H1 (cell line): Measurements from ENCODE around the gene F10. TPM values are rescaled to one million over a fixed set of nuclear protein-coding genes. Genes with fewer than 3 reads are reported as not detected.

ENCODE experiments used
- CTCF ChIA-PET: fragments of 300-600 bp; sonication (Branson Sonifier 250); formaldehyde crosslinking; loops from one replicate; lab custom pipeline; 2021; ENCODE audit not compliant: partially characterized antibody; lab: Charles Lee
- POLR2A ChIA-PET: fragments of 300-600 bp; sonication (Branson Sonifier 250); formaldehyde crosslinking; loops from one replicate; lab custom pipeline; 2021; ENCODE audit warnings: inconsistent platforms; ENCODE audit not compliant: partially characterized antibody; lab: Charles Lee
- DNase-seq, 2 experiments: peaks; one replicate each; pipeline versions ENCODE4 v3.0.0 to v3.0.0-alpha.2; 2010 to 2022; ENCODE audit warnings: low spot score in 2 of 2, low read depth in 1 of 2, mixed read lengths in 1 of 2
- FAIRE-seq: peaks from 2 replicates; lab custom pipeline; 2011; peaks lifted over from hg19 to GRCh38; lab: Jason Lieb, UNC
- H2AFZ ChIP-seq: 2 replicates; pipeline ENCODE4 v1.8.1; 2012; ENCODE audit warnings: low read length, inconsistent platforms
- H2AK5ac ChIP-seq: 2 replicates; pipeline ENCODE4 v1.6.1; 2013; ENCODE audit warnings: low read depth, low read length
- H2BK120ac ChIP-seq: replicated peaks from 2 replicates; pipeline ENCODE3; 2013; ENCODE audit warnings: low read depth, low read length, inconsistent platforms
- H2BK12ac ChIP-seq: 2 replicates; pipeline ENCODE4 v1.6.1; 2013; ENCODE audit warnings: low read depth, low read length
- H2BK15ac ChIP-seq: 2 replicates; pipeline ENCODE4 v1.6.1; 2013; ENCODE audit warnings: low read length
- H2BK20ac ChIP-seq: 2 replicates; pipeline ENCODE4 v1.6.1; 2013; ENCODE audit warnings: low read length
- H2BK5ac ChIP-seq: 2 replicates; pipeline ENCODE4 v1.6.1; 2013; ENCODE audit warnings: low read depth, low read length
- H3K14ac ChIP-seq: 2 replicates; pipeline ENCODE4 v1.6.1; 2013; ENCODE audit warnings: inconsistent platforms; ENCODE audit not compliant: insufficient read length
- H3K18ac ChIP-seq: 2 replicates; pipeline ENCODE4 v1.6.1; 2013; ENCODE audit warnings: low read length; ENCODE audit errors: extremely low read depth
- H3K23ac ChIP-seq: 2 replicates; pipeline ENCODE4 v1.6.1; 2013; ENCODE audit warnings: inconsistent platforms; ENCODE audit not compliant: insufficient read length
- H3K23me2 ChIP-seq: 2 replicates; pipeline ENCODE4 v1.6.1; 2013; ENCODE audit warnings: low read depth, low read length
- H3K27ac ChIP-seq: 2 replicates; pipeline ENCODE4 v1.6.1; 2011; ENCODE audit warnings: low read depth, low read length, inconsistent platforms
- H3K27me3 ChIP-seq, 4 experiments: replicated peaks in 1 of 4; 1 replicate in 1 of 4; 2 replicates in 3 of 4; pipeline versions ENCODE4 v1.6.1 to v1.8.1; 2011 to 2013; ENCODE audit warnings: low read length in 3 of 4, mild to moderate bottlenecking in 3 of 4, inconsistent platforms in 2 of 4, mixed read lengths in 2 of 4, moderate library complexity in 1 of 4; ENCODE audit not compliant: control insufficient read depth in 3 of 4, insufficient read depth in 3 of 4; ENCODE audit errors: extremely low read depth in 1 of 4
- H3K36me3 ChIP-seq, 4 experiments: 2 replicates each; pipeline versions ENCODE4 v1.6.1 to v1.8.1; 2011 to 2013; ENCODE audit warnings: mild to moderate bottlenecking in 4 of 4, low read length in 3 of 4, moderate library complexity in 2 of 4, control low read depth in 1 of 4, inconsistent platforms in 1 of 4; ENCODE audit not compliant: insufficient read depth in 4 of 4, control insufficient read depth in 2 of 4
- H3K4ac ChIP-seq: replicated peaks from 2 replicates; pipeline ENCODE3; 2013; ENCODE audit warnings: low read length, low read depth, mixed read lengths, inconsistent platforms; ENCODE audit not compliant: insufficient read length
- H3K4me1 ChIP-seq, 4 experiments: replicated peaks in 1 of 4; 1 replicate in 1 of 4; 2 replicates in 3 of 4; pipeline versions ENCODE4 v1.6.1 to v1.8.1; 2011 to 2013; ENCODE audit warnings: low read length in 3 of 4, inconsistent platforms in 2 of 4, mixed read lengths in 1 of 4; ENCODE audit not compliant: insufficient read depth in 4 of 4, control insufficient read depth in 3 of 4
- H3K4me2 ChIP-seq, 2 experiments: 2 replicates each; pipeline versions ENCODE4 v1.6.1 to v1.8.1; 2011 to 2013; ENCODE audit warnings: low read depth in 2 of 2, low read length in 2 of 2, control low read depth in 1 of 2, inconsistent platforms in 1 of 2, mild to moderate bottlenecking in 1 of 2; ENCODE audit not compliant: insufficient read depth in 1 of 2
- H3K4me3 ChIP-seq, 4 experiments: fragments of 200-600, 300-600 bp in 1 of 4; sonication (generic), shearing (Covaris generic), sonication (Bioruptor Twin) in 1 of 4; 2 replicates each; pipeline versions ENCODE4 v1.5.1 to v1.8.1; 2011 to 2016; ENCODE audit warnings: low read length in 4 of 4, low read depth in 3 of 4, control low read depth in 2 of 4, inconsistent platforms in 2 of 4, mild to moderate bottlenecking in 2 of 4, mixed read lengths in 1 of 4, moderate library complexity in 1 of 4; ENCODE audit not compliant: insufficient read depth in 2 of 4; ENCODE audit errors: extremely low read depth in 1 of 4
- H3K56ac ChIP-seq: replicated peaks from 2 replicates; pipeline ENCODE3; 2013; ENCODE audit warnings: low read depth, mild to moderate bottlenecking, mixed read lengths, low read length, inconsistent platforms; ENCODE audit not compliant: insufficient read length
- H3K79me1 ChIP-seq: 2 replicates; pipeline ENCODE4 v1.6.1; 2013; ENCODE audit warnings: low read depth, low read length, control low read depth
- H3K79me2 ChIP-seq, 2 experiments: 2 replicates each; pipeline versions ENCODE4 v1.6.1 to v1.8.1; 2012 to 2013; ENCODE audit warnings: low read length in 2 of 2, mild to moderate bottlenecking in 2 of 2, inconsistent platforms in 1 of 2; ENCODE audit not compliant: insufficient read depth in 2 of 2, control insufficient read depth in 1 of 2
- H3K9ac ChIP-seq, 4 experiments: replicated peaks in 1 of 4; 1 replicate in 1 of 4; 2 replicates in 3 of 4; pipeline versions ENCODE4 v1.6.1 to v1.8.1; 2011 to 2013; ENCODE audit warnings: low read depth in 3 of 4, low read length in 3 of 4, control low read depth in 2 of 4, mild to moderate bottlenecking in 2 of 4, moderate library complexity in 2 of 4, inconsistent platforms in 1 of 4; ENCODE audit errors: extremely low read depth in 1 of 4
- H3K9me3 ChIP-seq, 2 experiments: 2 replicates each; pipeline versions ENCODE4 v1.6.1 to v1.8.1; 2012 to 2013; ENCODE audit warnings: mild to moderate bottlenecking in 2 of 2, moderate library complexity in 2 of 2, control low read depth in 1 of 2, inconsistent platforms in 1 of 2, low read depth in 1 of 2, low read length in 1 of 2, mixed read lengths in 1 of 2; ENCODE audit not compliant: insufficient read depth in 2 of 2
- H4K20me1 ChIP-seq, 2 experiments: replicated peaks in 1 of 2; 2 replicates each; pipeline versions ENCODE3 to v1.8.1; 2011 to 2013; ENCODE audit warnings: inconsistent platforms in 2 of 2, low read length in 2 of 2, mild to moderate bottlenecking in 1 of 2; ENCODE audit not compliant: insufficient read depth in 2 of 2, control insufficient read depth in 1 of 2
- H4K5ac ChIP-seq: 2 replicates; pipeline ENCODE4 v1.6.1; 2013; ENCODE audit warnings: low read length, low read depth, mixed read lengths, inconsistent platforms; ENCODE audit not compliant: insufficient read length
- H4K8ac ChIP-seq: 2 replicates; pipeline ENCODE4 v1.8.0; 2013; ENCODE audit warnings: mild to moderate bottlenecking, moderate library complexity, low read length, inconsistent platforms; ENCODE audit not compliant: insufficient read depth; ENCODE audit errors: extremely low read depth
- H4K91ac ChIP-seq: replicated peaks from 2 replicates; pipeline ENCODE3; 2013; ENCODE audit warnings: low read length, mixed read lengths, inconsistent platforms; ENCODE audit not compliant: insufficient read length
- CBX5 ChIP-seq: fragments of 300-800, 300-1000 bp; sonication (generic); IDR thresholded peaks from 2 replicates; pipeline ENCODE4 v1.7.1; 2016; ENCODE audit warnings: antibody characterized with exemption, low read length, low read depth
- CEBPB ChIP-seq: IDR thresholded peaks from 2 replicates; pipeline ENCODE4 v1.6.1; 2012; ENCODE audit warnings: low read depth, low read length
- CTBP2 ChIP-seq: IDR thresholded peaks from 2 replicates; pipeline ENCODE4 v1.7.0; 2011; ENCODE audit warnings: borderline replicate concordance, mild to moderate bottlenecking, moderate library complexity, mixed read lengths, low read length; ENCODE audit not compliant: insufficient read depth, insufficient read length
- CTCF ChIP-seq, 3 experiments: IDR thresholded peaks; 1 replicate in 2 of 3; 2 replicates in 1 of 3; pipeline versions ENCODE4 v1.5.1 to v1.6.1; 2011; ENCODE audit warnings: low read length in 3 of 3, mild to moderate bottlenecking in 3 of 3, inconsistent platforms in 2 of 3, low read depth in 1 of 3, moderate library complexity in 1 of 3; ENCODE audit not compliant: insufficient read depth in 1 of 3; ENCODE audit errors: control extremely low read depth in 1 of 3
- JUND ChIP-seq: IDR thresholded peaks from 2 replicates; pipeline ENCODE4 v1.6.1; 2011; ENCODE audit warnings: mild to moderate bottlenecking, improper control_type of control experiment, low read length
- MAFK ChIP-seq: IDR thresholded peaks from 2 replicates; pipeline ENCODE4 v1.6.1; 2012; ENCODE audit warnings: low read depth, mild to moderate bottlenecking, improper control_type of control experiment, low read length
- NANOG ChIP-seq: IDR thresholded peaks from 2 replicates; pipeline ENCODE4 v1.6.1; 2011; ENCODE audit warnings: low read length, low read depth, mild to moderate bottlenecking, inconsistent platforms; ENCODE audit not compliant: insufficient read depth, poor library complexity, severe bottlenecking
- SP1 ChIP-seq: IDR thresholded peaks from 2 replicates; pipeline ENCODE4 v1.6.1; 2011; ENCODE audit warnings: low read depth, low read length
- SP4 ChIP-seq: IDR thresholded peaks from 2 replicates; pipeline ENCODE4 v1.6.1; 2012; ENCODE audit warnings: low read length, inconsistent platforms
- TAF1 ChIP-seq: IDR thresholded peaks from 2 replicates; pipeline ENCODE4 v1.6.1; 2011; ENCODE audit warnings: mild to moderate bottlenecking, low read depth, low read length
- YY1 ChIP-seq: IDR thresholded peaks from 2 replicates; pipeline ENCODE4 v1.6.1; 2011; ENCODE audit warnings: low read depth, mild to moderate bottlenecking, low read length
- ZNF274 ChIP-seq: IDR thresholded peaks from 2 replicates; pipeline ENCODE4 v1.7.0; 2012; ENCODE audit warnings: low read length, borderline replicate concordance; ENCODE audit errors: extremely low read depth
- WGBS, 2 experiments: shearing (Covaris generic) in 1 of 2; methylation state at CpG; one replicate each; pipeline versions ENCODE4 v1.1.6 to v1.1.7; 2013 to 2015; ENCODE audit warnings: low lambda C conversion rate in 2 of 2, mixed read lengths in 2 of 2, inconsistent platforms in 1 of 2, low coverage in 1 of 2, missing lambda C conversion rate in 1 of 2; ENCODE audit not compliant: insufficient replicate concordance in 2 of 2, insufficient coverage in 1 of 2, insufficient read length in 1 of 2; ENCODE audit errors: extremely low coverage in 1 of 2, missing lambda C conversion rate in 1 of 2; 5-methylcytosine and 5-hydroxymethylcytosine counted together
- polyA plus RNA-seq, 7 experiments: library from polyadenylated mRNA; depleted of rRNA in 3 of 7; stranded (reverse) in 5 of 7; unstranded in 2 of 7; fragments of >200 nt in 5 of 7; fragments of 200-250 nt in 2 of 7; gene quantifications; 1 replicate in 5 of 7; 2 replicates in 1 of 7; 4 replicates in 1 of 7; pipeline versions ENCODE4 v1.2.1 to v1.2.3, GENCODE V29; 2011 to 2013; ENCODE audit warnings: missing spikeins in 2 of 7, mixed read lengths in 2 of 7
- total RNA-seq: library from RNA; stranded (reverse); fragmentation: NEBNext Ultra II Directional; extraction: Animal tissue kit (Norgen Biotek cat#: 25700); gene quantifications from 2 replicates; pipeline ENCODE4 v1.2.1, GENCODE V29; 2021

F10 gene
- total and polyA plus RNA-seq, 2 of the 8 experiments (the other 6 are each of a cell fraction or from before 2014, with no cell fraction given) = 2.0 to 4.2 TPM

GRCh38 chr13:113170511-113170910 is 47.9 kb downstream of the F10 start:
- Histone ChIP-seq H4K5ac (no peak overlapping the region), H3K27me3 (no peaks in the 10 kb centered on the region), H2BK15ac (no peak overlapping the region), H3K79me1 (no peaks in the 10 kb centered on the region), H3K36me3 (peaks cover 5 to 42% (median 17%) of the 10 kb centered on the region in 4 experiments; a peak in 5 of 8 replicates), H3K9ac (0 out of 7 replicates have a peak overlapping the region, but pooled peaks of 1 of the 4 experiments have one; percentile 21), H3K18ac (no peak overlapping the region), H2BK5ac (no peak overlapping the region), H3K23ac (no peak overlapping the region), H4K20me1 (no peaks in the 10 kb centered on the region), H3K4ac (no peak overlapping the region), H2AFZ (no peak overlapping the region), H3K14ac (no peak overlapping the region), H4K91ac (no peak overlapping the region), H3K4me2 (no peak overlapping the region), H2AK5ac (no peak overlapping the region), H3K56ac (no peak overlapping the region), H2BK12ac (no peak overlapping the region), H2BK120ac (no peak overlapping the region), H3K4me1 (no peaks in the 10 kb centered on the region), H3K9me3 (no peaks in the 10 kb centered on the region), H3K23me2 (no peaks in the 10 kb centered on the region), H3K27ac (no peak overlapping the region), H3K79me2 (no peaks in the 10 kb centered on the region; a peak in 1 of 4 replicates), H2BK20ac (no peak overlapping the region), H4K8ac (no peak overlapping the region), H3K4me3 (no peak overlapping the region)
- ChIA-PET CTCF (interaction anchor here (1.2 to 1.4 kb wide), 2 partner anchors 49 to 106 kb away, joined by 3 read pairs; no protein-coding TSS in a partner anchor), POLR2A (interaction anchor here (1.8 kb wide), 1 partner anchor 11 kb away, joined by 6 read pairs; no protein-coding TSS in a partner anchor)
- DNase-seq (no peak), FAIRE-seq (no peak)
- WGBS, 2 experiments = 91% methylated on average over 5 of the region's 5 CpGs; no CpG with 5 or more reads in 1 of the 2 experiments
- no peak for TF ChIP-seq YY1
- no peak for TF ChIP-seq NANOG
- no peak for TF ChIP-seq SP1
- no peak for TF ChIP-seq JUND
- no peak for TF ChIP-seq CBX5
- TF ChIP-seq CTCF (IDR thresholded peaks at IDR 0.05; ENCODE audit: control extremely low read depth in 1 of 3, insufficient read depth in 1 of 3, low read depth in 1 of 3, low read length in 3 of 3) = no peak
- TF ChIP-seq SP4 = no peak
- TF ChIP-seq TAF1 = no peak
- TF ChIP-seq ZNF274 = no peak
- TF ChIP-seq MAFK = no peak
- no peak for TF ChIP-seq CTBP2
- no peak for TF ChIP-seq CEBPB
